Activated naive CD4-positive, alpha-beta T cell treated with anti-CD3 and anti-CD28 coated beads, Interleukin-2, amount 50 U/mL, for 24 hours (primary cell): Measurements from ENCODE around the gene GRIA4.
"Not testable (repeated sequence)": the region's sequence is repeated elsewhere in the genome, so short reads cannot be mapped to it uniquely, and the experiment has no call there.

Source experiments
- H3K27ac Mint-ChIP-seq: one replicate; pipeline ENCODE4 v1.8.0; 2021; ENCODE audit warnings: mild to moderate bottlenecking, mixed read lengths
- H3K27me3 Mint-ChIP-seq: one replicate; pipeline ENCODE4 v1.8.0; 2021; ENCODE audit warnings: mixed read lengths
- H3K36me3 Mint-ChIP-seq: one replicate; pipeline ENCODE4 v1.8.0; 2021; ENCODE audit warnings: mixed read lengths
- H3K4me1 Mint-ChIP-seq: one replicate; pipeline ENCODE4 v1.8.0; 2021; ENCODE audit warnings: mixed read lengths
- H3K4me3 Mint-ChIP-seq: one replicate; pipeline ENCODE4 v1.8.0; 2021; ENCODE audit warnings: mild to moderate bottlenecking, mixed read lengths
- H3K9me3 Mint-ChIP-seq: one replicate; pipeline ENCODE4 v1.8.0; 2021; ENCODE audit warnings: mixed read lengths

The GRIA4 gene

GRCh38 chr11:105734426-105734825, 124.6 kb downstream of the GRIA4 start:
- Mint-ChIP-seq H3K36me3 (no peaks in the 10 kb centered on the region), H3K9me3 (no peaks in the 10 kb centered on the region), H3K4me1 (no peaks in the 10 kb centered on the region), H3K27ac (no peak overlapping the region), H3K4me3 (no peak overlapping the region), H3K27me3 (no peaks in the 10 kb centered on the region)

GRCh38 chr11:105738251-105738650, 128.4 kb downstream of the GRIA4 start:
- H3K27me3 Mint-ChIP-seq, result no peaks in the 10 kb centered on the region
- no peaks in the 10 kb centered on the region for H3K36me3 Mint-ChIP-seq
- no peaks in the 10 kb centered on the region for H3K9me3 Mint-ChIP-seq
- no peak overlapping the region for H3K4me3 Mint-ChIP-seq
- no peaks in the 10 kb centered on the region for H3K4me1 Mint-ChIP-seq
- H3K27ac Mint-ChIP-seq, result no peak overlapping the region

- no peaks in the 10 kb centered on the region for H3K27me3 Mint-ChIP-seq
Observed at GRCh38 chr11:105738986-105739795, 129.3 kb downstream of the GRIA4 start.

GRCh38 chr11:105740164-105740903, 130.5 kb downstream of the GRIA4 start:
- no peaks in the 10 kb centered on the region for H3K36me3 Mint-ChIP-seq
- H3K9me3 Mint-ChIP-seq, result no peaks in the 10 kb centered on the region
- no peaks in the 10 kb centered on the region for H3K4me1 Mint-ChIP-seq

More at GRCh38 chr11:105738986-105739795, 129.3 kb downstream of the GRIA4 start:
- no peak overlapping the region for H3K4me3 Mint-ChIP-seq
- no peaks in the 10 kb centered on the region for H3K9me3 Mint-ChIP-seq
- H3K36me3 Mint-ChIP-seq, result no peaks in the 10 kb centered on the region
- no peak overlapping the region for H3K27ac Mint-ChIP-seq
- no peaks in the 10 kb centered on the region for H3K4me1 Mint-ChIP-seq

GRCh38 chr11:105741488-105742020, 131.7 kb downstream of the GRIA4 start:
- H3K4me1 Mint-ChIP-seq, result no peaks in the 10 kb centered on the region

More at GRCh38 chr11:105740164-105740903, 130.5 kb downstream of the GRIA4 start:
- H3K4me3 Mint-ChIP-seq, result no peak overlapping the region
- no peak overlapping the region for H3K27ac Mint-ChIP-seq
- H3K27me3 Mint-ChIP-seq, result no peaks in the 10 kb centered on the region

GRCh38 chr11:105754260-105754659, 144.4 kb downstream of the GRIA4 start:
- Mint-ChIP-seq H3K4me3 (no peak overlapping the region), H3K36me3 (no peaks in the 10 kb centered on the region), H3K9me3 (no peaks in the 10 kb centered on the region), H3K27me3 (no peaks in the 10 kb centered on the region), H3K4me1 (no peaks in the 10 kb centered on the region), H3K27ac (no peak overlapping the region)

More at GRCh38 chr11:105741488-105742020, 131.7 kb downstream of the GRIA4 start:
- no peak overlapping the region for H3K27ac Mint-ChIP-seq
- H3K9me3 Mint-ChIP-seq, result no peaks in the 10 kb centered on the region
- no peaks in the 10 kb centered on the region for H3K36me3 Mint-ChIP-seq
- no peak overlapping the region for H3K4me3 Mint-ChIP-seq
- H3K27me3 Mint-ChIP-seq, result no peaks in the 10 kb centered on the region

GRCh38 chr11:105754716-105755115, 144.8 kb downstream of the GRIA4 start:
- no peaks in the 10 kb centered on the region for H3K4me1 Mint-ChIP-seq
- no peak overlapping the region for H3K27ac Mint-ChIP-seq
- no peak overlapping the region for H3K4me3 Mint-ChIP-seq
- H3K27me3 Mint-ChIP-seq, result no peaks in the 10 kb centered on the region
- no peaks in the 10 kb centered on the region for H3K9me3 Mint-ChIP-seq
- H3K36me3 Mint-ChIP-seq, result no peaks in the 10 kb centered on the region

- Mint-ChIP-seq H3K27me3 (no peaks in the 10 kb centered on the region), H3K4me1 (no peaks in the 10 kb centered on the region), H3K9me3 (no peaks in the 10 kb centered on the region), H3K4me3 (no peak overlapping the region), H3K27ac (no peak overlapping the region), H3K36me3 (no peaks in the 10 kb centered on the region)
Observed at GRCh38 chr11:105757107-105757506, 147.2 kb downstream of the GRIA4 start.

GRCh38 chr11:105763594-105763993, 153.7 kb downstream of the GRIA4 start:
- Mint-ChIP-seq H3K27me3 (no peaks in the 10 kb centered on the region), H3K27ac (no peak overlapping the region), H3K4me3 (no peak overlapping the region), H3K4me1 (no peaks in the 10 kb centered on the region), H3K9me3 (no peaks in the 10 kb centered on the region), H3K36me3 (no peaks in the 10 kb centered on the region)

GRCh38 chr11:105767931-105768330, 158.1 kb downstream of the GRIA4 start:
- Mint-ChIP-seq H3K27ac (no peak overlapping the region), H3K9me3 (no peaks in the 10 kb centered on the region), H3K4me1 (no peaks in the 10 kb centered on the region), H3K27me3 (peaks cover 2% of the 10 kb centered on the region), H3K4me3 (no peak overlapping the region), H3K36me3 (no peaks in the 10 kb centered on the region)

- H3K4me1 Mint-ChIP-seq, result no peaks in the 10 kb centered on the region
- H3K27ac Mint-ChIP-seq, result no peak overlapping the region
- H3K36me3 Mint-ChIP-seq, result no peaks in the 10 kb centered on the region
- no peaks in the 10 kb centered on the region for H3K9me3 Mint-ChIP-seq
- no peak overlapping the region for H3K4me3 Mint-ChIP-seq
- peaks cover 2% of the 10 kb centered on the region for H3K27me3 Mint-ChIP-seq
Observed at GRCh38 chr11:105769627-105770026, 159.8 kb downstream of the GRIA4 start.

- H3K36me3 Mint-ChIP-seq, H3K27ac Mint-ChIP-seq, H3K4me3 Mint-ChIP-seq, H3K27me3 Mint-ChIP-seq, H3K4me1 Mint-ChIP-seq, H3K9me3 Mint-ChIP-seq: not testable (repeated sequence)
Observed at GRCh38 chr11:105773452-105773851, 163.6 kb downstream of the GRIA4 start.

- H3K27me3 Mint-ChIP-seq, result no peaks in the 10 kb centered on the region
Observed at GRCh38 chr11:105774899-105775298, 165.0 kb downstream of the GRIA4 start.

GRCh38 chr11:105780781-105781525, 171.1 kb downstream of the GRIA4 start:
- H3K4me3 Mint-ChIP-seq, result no peak overlapping the region
- no peak overlapping the region for H3K27ac Mint-ChIP-seq
- no peaks in the 10 kb centered on the region for H3K27me3 Mint-ChIP-seq
- no peaks in the 10 kb centered on the region for H3K4me1 Mint-ChIP-seq
- H3K9me3 Mint-ChIP-seq, result no peaks in the 10 kb centered on the region
- H3K36me3 Mint-ChIP-seq, result no peaks in the 10 kb centered on the region

More at GRCh38 chr11:105774899-105775298, 165.0 kb downstream of the GRIA4 start:
- H3K27ac Mint-ChIP-seq, result no peak overlapping the region
- no peaks in the 10 kb centered on the region for H3K9me3 Mint-ChIP-seq
- no peak overlapping the region for H3K4me3 Mint-ChIP-seq
- no peaks in the 10 kb centered on the region for H3K4me1 Mint-ChIP-seq
- H3K36me3 Mint-ChIP-seq, result no peaks in the 10 kb centered on the region

GRCh38 chr11:105781807-105782206, 171.9 kb downstream of the GRIA4 start:
- no peaks in the 10 kb centered on the region for H3K9me3 Mint-ChIP-seq
- H3K4me3 Mint-ChIP-seq, result no peak overlapping the region
- no peaks in the 10 kb centered on the region for H3K36me3 Mint-ChIP-seq
- H3K4me1 Mint-ChIP-seq, result no peaks in the 10 kb centered on the region
- H3K27ac Mint-ChIP-seq, result no peak overlapping the region
- H3K27me3 Mint-ChIP-seq, result no peaks in the 10 kb centered on the region
